Measurements from ENCODE around the gene FICD. TPM values are rescaled to one million over a fixed set of nuclear protein-coding genes. Genes with fewer than 3 reads are reported as not detected.

FICD gene
- 2.4 and 3.6 TPM in 2 replicates for total RNA-seq

GRCh38 chr12:108514973-108515814 is at the start of gene FICD:
FICD (plus strand) TSS chr12:108515277; CDS start chr12:108516973, 1,696 bp downstream.

GRCh38 chr12:108560752-108561719 is 46.0 kb downstream of the FICD start, which contains the start of gene SART3:
SART3 (minus strand) TSS chr12:108561173; CDS start chr12:108561154, 19 bp downstream.

GRCh38 chr12:108562348-108563135 is 47.5 kb downstream of the FICD start, which contains the start of gene ISCU:
ISCU (plus strand) TSS chr12:108562596; CDS start chr12:108562623, 27 bp downstream.

Other genes with a start within 250 kb of the FICD start
- under 0.01 and 0.67 TPM in 2 replicates for gene CMKLR1, start 176.0 kb upstream of the FICD start, total RNA-seq
- 27.5 and 34.8 TPM in 2 replicates for gene SART3, start 45.9 kb downstream of the FICD start, total RNA-seq
- gene ISCU, start 47.3 kb downstream of the FICD start, total RNA-seq = 84.1 and 97.3 TPM in 2 replicates
- gene TMEM119, start 82.8 kb downstream of the FICD start, total RNA-seq = 67.8 and 72.6 TPM in 2 replicates
- gene SELPLG, start 118.6 kb downstream of the FICD start, total RNA-seq = 0.74 and 2.4 TPM in 2 replicates
- 162 and 223 TPM in 2 replicates for gene CORO1C, start 216.2 kb downstream of the FICD start, total RNA-seq